ENCODE results near the gene CDH15.

- TF ChIP-seq, protein P1, sequence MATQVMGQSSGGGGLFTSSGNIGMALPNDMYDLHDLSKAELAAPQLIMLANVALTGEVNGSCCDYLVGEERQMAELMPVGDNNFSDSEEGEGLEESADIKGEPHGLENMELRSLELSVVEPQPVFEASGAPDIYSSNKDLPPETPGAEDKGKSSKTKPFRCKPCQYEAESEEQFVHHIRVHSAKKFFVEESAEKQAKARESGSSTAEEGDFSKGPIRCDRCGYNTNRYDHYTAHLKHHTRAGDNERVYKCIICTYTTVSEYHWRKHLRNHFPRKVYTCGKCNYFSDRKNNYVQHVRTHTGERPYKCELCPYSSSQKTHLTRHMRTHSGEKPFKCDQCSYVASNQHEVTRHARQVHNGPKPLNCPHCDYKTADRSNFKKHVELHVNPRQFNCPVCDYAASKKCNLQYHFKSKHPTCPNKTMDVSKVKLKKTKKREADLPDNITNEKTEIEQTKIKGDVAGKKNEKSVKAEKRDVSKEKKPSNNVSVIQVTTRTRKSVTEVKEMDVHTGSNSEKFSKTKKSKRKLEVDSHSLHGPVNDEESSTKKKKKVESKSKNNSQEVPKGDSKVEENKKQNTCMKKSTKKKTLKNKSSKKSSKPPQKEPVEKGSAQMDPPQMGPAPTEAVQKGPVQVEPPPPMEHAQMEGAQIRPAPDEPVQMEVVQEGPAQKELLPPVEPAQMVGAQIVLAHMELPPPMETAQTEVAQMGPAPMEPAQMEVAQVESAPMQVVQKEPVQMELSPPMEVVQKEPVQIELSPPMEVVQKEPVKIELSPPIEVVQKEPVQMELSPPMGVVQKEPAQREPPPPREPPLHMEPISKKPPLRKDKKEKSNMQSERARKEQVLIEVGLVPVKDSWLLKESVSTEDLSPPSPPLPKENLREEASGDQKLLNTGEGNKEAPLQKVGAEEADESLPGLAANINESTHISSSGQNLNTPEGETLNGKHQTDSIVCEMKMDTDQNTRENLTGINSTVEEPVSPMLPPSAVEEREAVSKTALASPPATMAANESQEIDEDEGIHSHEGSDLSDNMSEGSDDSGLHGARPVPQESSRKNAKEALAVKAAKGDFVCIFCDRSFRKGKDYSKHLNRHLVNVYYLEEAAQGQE (IDR thresholded peaks at IDR 0.05; ENCODE audit: borderline replicate concordance) = no peak
- TF ChIP-seq, protein P2, sequence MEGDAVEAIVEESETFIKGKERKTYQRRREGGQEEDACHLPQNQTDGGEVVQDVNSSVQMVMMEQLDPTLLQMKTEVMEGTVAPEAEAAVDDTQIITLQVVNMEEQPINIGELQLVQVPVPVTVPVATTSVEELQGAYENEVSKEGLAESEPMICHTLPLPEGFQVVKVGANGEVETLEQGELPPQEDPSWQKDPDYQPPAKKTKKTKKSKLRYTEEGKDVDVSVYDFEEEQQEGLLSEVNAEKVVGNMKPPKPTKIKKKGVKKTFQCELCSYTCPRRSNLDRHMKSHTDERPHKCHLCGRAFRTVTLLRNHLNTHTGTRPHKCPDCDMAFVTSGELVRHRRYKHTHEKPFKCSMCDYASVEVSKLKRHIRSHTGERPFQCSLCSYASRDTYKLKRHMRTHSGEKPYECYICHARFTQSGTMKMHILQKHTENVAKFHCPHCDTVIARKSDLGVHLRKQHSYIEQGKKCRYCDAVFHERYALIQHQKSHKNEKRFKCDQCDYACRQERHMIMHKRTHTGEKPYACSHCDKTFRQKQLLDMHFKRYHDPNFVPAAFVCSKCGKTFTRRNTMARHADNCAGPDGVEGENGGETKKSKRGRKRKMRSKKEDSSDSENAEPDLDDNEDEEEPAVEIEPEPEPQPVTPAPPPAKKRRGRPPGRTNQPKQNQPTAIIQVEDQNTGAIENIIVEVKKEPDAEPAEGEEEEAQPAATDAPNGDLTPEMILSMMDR (IDR thresholded peaks at IDR 0.05; ENCODE audit: poor library complexity, severe bottlenecking) = no peak
- no peak for TF ChIP-seq SMC3 (conservative IDR thresholded peaks at IDR 0.05; ENCODE audit: poor library complexity)
- no peak for TF ChIP-seq EZH2 (IDR thresholded peaks at IDR 0.05; ENCODE audit: borderline replicate concordance, insufficient read depth, low read length, poor library complexity, severe bottlenecking)
- TF ChIP-seq POLR2AphosphoS5 (IDR thresholded peaks at IDR 0.05) = no peak
- TF ChIP-seq EP300 (conservative IDR thresholded peaks at IDR 0.05; ENCODE audit: poor library complexity, severe bottlenecking) = no peak
- TF ChIP-seq TAF1 (IDR thresholded peaks at IDR 0.05; ENCODE audit: low read depth) = no peak
- no peak for TF ChIP-seq MXI1 (conservative IDR thresholded peaks at IDR 0.05; ENCODE audit: poor library complexity, severe bottlenecking)
- TF ChIP-seq RAD21 (conservative IDR thresholded peaks at IDR 0.05) = no peak
These were observed 66.2 kb downstream of the CDH15 start for GRCh38 chr16:89237733-89238132.

Data from neural cell (in vitro differentiated cells).